SK-N-MC (cell line): ENCODE data around the gene IL1RAPL1.

Source experiments
- DNase-seq: peaks from one replicate; pipeline ENCODE4 v3.0.0-alpha.2; 2011; ENCODE audit warnings: low read depth, low spot score
- H3K27ac ChIP-seq: fragments of 200-600 bp; sonication (generic); 2 replicates; pipeline ENCODE4 v1.5.1; 2016; ENCODE audit warnings: mixed run types
- H3K36me3 ChIP-seq: fragments of 200-600 bp; sonication (generic); 2 replicates; pipeline ENCODE4 v1.6.1; 2017; ENCODE audit warnings: antibody characterized with exemption, low read length, mixed read lengths; ENCODE audit not compliant: insufficient read depth
- H3K4me3 ChIP-seq: fragments of 200-600 bp; sonication (generic); 2 replicates; pipeline ENCODE4 v1.5.1; 2016
- H3K9ac ChIP-seq: fragments of 200-600 bp; sonication (generic); 2 replicates; pipeline ENCODE4 v1.8.0; 2017; ENCODE audit warnings: mixed run types, mixed read lengths; ENCODE audit not compliant: insufficient read length
- H3K9me3 ChIP-seq: fragments of 200-600 bp; sonication (generic); 2 replicates; pipeline ENCODE4 v1.6.1; 2017; ENCODE audit warnings: low read depth, mild to moderate bottlenecking, antibody characterized with exemption, low read length, moderate library complexity, mixed read lengths
- EZH2 ChIP-seq: fragments of 200-600 bp; sonication (generic); IDR thresholded peaks from one replicate; pipeline ENCODE4 v1.6.1; 2017; ENCODE audit warnings: antibody characterized with exemption
- FOXP2 ChIP-seq: optimal IDR thresholded peaks from 2 replicates; pipeline ENCODE3; 2011; ENCODE audit warnings: mild to moderate bottlenecking, moderate library complexity; ENCODE audit not compliant: insufficient read depth; ENCODE audit errors: extremely low read length, control extremely low read depth
- POLR2AphosphoS5 ChIP-seq: IDR thresholded peaks from 2 replicates; pipeline ENCODE4 v1.6.1; 2012; ENCODE audit warnings: mild to moderate bottlenecking, low read depth, low read length, borderline replicate concordance

IL1RAPL1 gene

GRCh38 chrX:29487214-29487613 is 900.0 kb downstream of the IL1RAPL1 start:
- no peak overlapping the region for H3K27ac ChIP-seq
- no peak overlapping the region for H3K4me3 ChIP-seq
- DNase-seq: no peak
- no peaks in the 10 kb centered on the region for H3K36me3 ChIP-seq
- no peak overlapping the region for H3K9ac ChIP-seq
- no peaks in the 10 kb centered on the region for H3K9me3 ChIP-seq
- TF ChIP-seq POLR2AphosphoS5 (no peak), FOXP2 (no peak), EZH2 (no peak)

- Histone ChIP-seq H3K9me3 (no peaks in the 10 kb centered on the region), H3K4me3 (no peak overlapping the region), H3K36me3 (no peaks in the 10 kb centered on the region), H3K9ac (no peak overlapping the region), H3K27ac (no peak overlapping the region)
- TF ChIP-seq EZH2 (no peak), POLR2AphosphoS5 (no peak), FOXP2 (no peak)
- DNase-seq: no peak
Observed at GRCh38 chrX:29487714-29488113, 900.5 kb downstream of the IL1RAPL1 start.

- H3K9ac ChIP-seq: no peak overlapping the region
- DNase-seq: no peak
- H3K27ac ChIP-seq: no peak overlapping the region
- H3K36me3 ChIP-seq: no peaks in the 10 kb centered on the region
- no peaks in the 10 kb centered on the region for H3K9me3 ChIP-seq
- TF ChIP-seq EZH2 (no peak), POLR2AphosphoS5 (no peak), FOXP2 (no peak)
- no peak overlapping the region for H3K4me3 ChIP-seq
Observed at GRCh38 chrX:29488919-29489318, 901.7 kb downstream of the IL1RAPL1 start.

GRCh38 chrX:29490606-29491005 is 903.4 kb downstream of the IL1RAPL1 start:
- H3K9me3 ChIP-seq: no peaks in the 10 kb centered on the region
- H3K9ac ChIP-seq: no peak overlapping the region
- no peaks in the 10 kb centered on the region for H3K36me3 ChIP-seq
- DNase-seq: no peak
- H3K27ac ChIP-seq: no peak overlapping the region
- TF ChIP-seq POLR2AphosphoS5 (no peak), FOXP2 (no peak), EZH2 (no peak)
- no peak overlapping the region for H3K4me3 ChIP-seq

GRCh38 chrX:29491659-29492058 is 904.4 kb downstream of the IL1RAPL1 start:
- TF ChIP-seq POLR2AphosphoS5 (no peak), FOXP2 (no peak), EZH2 (no peak)
- Histone ChIP-seq H3K9me3 (no peaks in the 10 kb centered on the region), H3K4me3 (no peak overlapping the region), H3K36me3 (no peaks in the 10 kb centered on the region), H3K9ac (no peak overlapping the region), H3K27ac (no peak overlapping the region)
- DNase-seq: no peak

GRCh38 chrX:29496636-29497180 is 909.5 kb downstream of the IL1RAPL1 start:
- no peak overlapping the region for H3K9ac ChIP-seq
- H3K27ac ChIP-seq: no peak overlapping the region
- H3K36me3 ChIP-seq: no peaks in the 10 kb centered on the region
- no peak for DNase-seq
- TF ChIP-seq POLR2AphosphoS5: no peak
- TF ChIP-seq FOXP2: no peak
- no peak for TF ChIP-seq EZH2
- no peaks in the 10 kb centered on the region for H3K9me3 ChIP-seq
- H3K4me3 ChIP-seq: no peak overlapping the region

GRCh38 chrX:29506729-29507128 is 919.5 kb downstream of the IL1RAPL1 start:
- H3K4me3 ChIP-seq: no peak overlapping the region
- H3K27ac ChIP-seq: no peak overlapping the region
- H3K36me3 ChIP-seq: no peaks in the 10 kb centered on the region
- H3K9ac ChIP-seq: no peak overlapping the region
- DNase-seq: no peak
- H3K9me3 ChIP-seq: no peaks in the 10 kb centered on the region
- TF ChIP-seq EZH2 (no peak), POLR2AphosphoS5 (no peak), FOXP2 (no peak)

- no peak overlapping the region for H3K9ac ChIP-seq
- H3K4me3 ChIP-seq: no peak overlapping the region
- no peaks in the 10 kb centered on the region for H3K36me3 ChIP-seq
- no peak overlapping the region for H3K27ac ChIP-seq
- no peak for DNase-seq
- no peaks in the 10 kb centered on the region for H3K9me3 ChIP-seq
- TF ChIP-seq EZH2 (no peak), FOXP2 (no peak), POLR2AphosphoS5 (no peak)
Observed at GRCh38 chrX:29518100-29518499, 930.9 kb downstream of the IL1RAPL1 start.

- no peak overlapping the region for H3K9ac ChIP-seq
- H3K9me3 ChIP-seq: no peaks in the 10 kb centered on the region
- no peak overlapping the region for H3K4me3 ChIP-seq
- H3K27ac ChIP-seq: no peak overlapping the region
- TF ChIP-seq EZH2 (no peak), FOXP2 (no peak), POLR2AphosphoS5 (no peak)
- DNase-seq: no peak
- no peaks in the 10 kb centered on the region for H3K36me3 ChIP-seq
Observed at GRCh38 chrX:29528281-29528680, 941.0 kb downstream of the IL1RAPL1 start.
